ENCODE results near the gene CHRDL2. TPM values are rescaled to one million over a fixed set of nuclear protein-coding genes. Genes with fewer than 3 reads are reported as not detected.
A peak's percentile ranks its signal among the peaks of the same experiment; 100 is the strongest.

Gene CHRDL2
- total RNA-seq = 1.2 TPM
- long read RNA-seq, partial matches to known transcripts = 0 of 2 reads
- long read RNA-seq, other reads (novel, unspliced or antisense) = 2 of 2 reads

DNA sequence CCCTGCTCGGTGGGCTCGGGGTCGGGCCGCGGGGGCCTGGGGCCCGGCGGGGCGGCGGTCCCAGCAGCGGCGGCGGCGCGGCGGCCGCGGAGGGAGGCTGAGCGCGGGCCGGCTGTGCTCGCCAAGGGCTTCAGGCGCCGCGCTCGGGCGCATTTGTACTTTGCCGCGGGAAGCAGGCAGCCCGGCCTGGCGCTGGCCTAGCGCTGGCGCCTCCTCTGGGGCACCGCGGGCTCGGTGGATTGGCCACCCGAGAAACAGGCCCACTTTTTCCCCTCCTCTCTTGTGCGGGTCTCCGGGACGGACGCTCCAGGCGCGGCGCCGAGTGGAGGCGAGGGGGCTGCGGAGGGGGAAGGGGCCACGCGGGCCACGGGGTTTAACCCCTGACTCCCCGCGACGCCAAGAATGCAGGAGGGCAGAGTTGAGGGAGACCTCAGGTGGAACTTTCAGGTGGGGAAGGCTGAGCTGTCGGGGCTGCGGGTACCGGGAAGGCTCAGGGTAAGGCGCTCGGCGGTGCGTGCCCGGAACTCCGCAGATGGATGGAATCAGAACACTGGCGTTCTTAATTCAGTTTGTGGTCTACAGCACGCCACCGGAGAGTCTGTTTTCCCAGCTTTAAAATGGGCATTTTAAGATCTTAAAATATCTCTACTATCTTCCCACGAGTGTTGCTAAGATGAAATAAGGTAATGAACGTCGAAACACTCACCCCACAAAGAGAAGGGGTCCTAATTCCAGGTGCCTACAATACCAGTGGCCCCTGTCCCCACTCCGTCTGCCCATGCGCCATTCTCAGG lies at the start of gene CHRDL2:
CHRDL2 (minus strand) TSS at position 126 of the 794 bp plus-strand sequence. CDS start 538 bp downstream, outside the sequence.
- DNase-seq = no peak
- peak; percentile 17 to 51 for ATAC-seq

DNA sequence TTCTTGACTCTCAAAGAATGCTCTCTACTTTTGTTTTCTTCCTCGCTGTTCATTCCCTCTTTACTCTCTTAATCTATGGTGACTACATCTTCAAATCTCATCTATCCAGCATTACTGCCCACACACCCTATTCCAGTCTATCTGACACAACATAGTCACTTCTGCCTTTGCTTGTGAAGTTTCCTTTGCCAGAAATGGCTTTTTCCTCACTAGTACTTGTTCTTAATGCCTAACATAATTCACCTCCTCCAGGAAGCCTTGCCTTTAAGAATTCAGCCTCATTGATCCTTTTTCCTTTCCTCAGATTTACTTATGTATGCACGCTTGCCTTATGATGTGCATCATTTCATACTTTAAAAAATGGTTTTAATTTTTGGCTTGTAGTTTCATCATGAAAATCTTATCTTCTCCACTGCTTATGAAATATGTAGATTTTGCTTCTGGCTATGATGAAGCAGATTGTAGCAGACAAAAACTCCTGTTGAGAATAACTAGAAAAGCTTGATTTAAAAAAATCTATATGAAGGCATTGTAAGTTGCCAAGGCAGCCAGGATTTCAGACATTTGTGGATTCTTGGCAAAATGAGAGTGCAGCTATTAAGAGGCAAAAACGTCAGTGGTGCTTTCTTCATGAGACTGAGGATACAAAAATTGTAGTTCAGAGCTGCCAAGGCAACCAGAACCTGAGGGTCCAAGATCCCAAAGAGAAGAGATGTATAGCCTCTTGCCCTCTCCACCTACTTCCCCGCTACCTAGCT lies 49.2 kb upstream of the CHRDL2 start:
- no peaks in the 10 kb centered on the region for H3K36me3 ChIP-seq
- peaks cover 42% of the 10 kb centered on the region for H3K4me1 ChIP-seq
- intact Hi-C loops (cut with DNase I) = no loop called here
- H3K27ac ChIP-seq = no peak overlapping the region
- no peaks in the 10 kb centered on the region for H3K27me3 ChIP-seq (ENCODE audit: low read depth)
- ATAC-seq (no peak), DNase-seq (no peak)
- no peak overlapping the region for H3K4me3 ChIP-seq
- H3K9me3 ChIP-seq = no peaks in the 10 kb centered on the region
- TF ChIP-seq, protein P1, sequence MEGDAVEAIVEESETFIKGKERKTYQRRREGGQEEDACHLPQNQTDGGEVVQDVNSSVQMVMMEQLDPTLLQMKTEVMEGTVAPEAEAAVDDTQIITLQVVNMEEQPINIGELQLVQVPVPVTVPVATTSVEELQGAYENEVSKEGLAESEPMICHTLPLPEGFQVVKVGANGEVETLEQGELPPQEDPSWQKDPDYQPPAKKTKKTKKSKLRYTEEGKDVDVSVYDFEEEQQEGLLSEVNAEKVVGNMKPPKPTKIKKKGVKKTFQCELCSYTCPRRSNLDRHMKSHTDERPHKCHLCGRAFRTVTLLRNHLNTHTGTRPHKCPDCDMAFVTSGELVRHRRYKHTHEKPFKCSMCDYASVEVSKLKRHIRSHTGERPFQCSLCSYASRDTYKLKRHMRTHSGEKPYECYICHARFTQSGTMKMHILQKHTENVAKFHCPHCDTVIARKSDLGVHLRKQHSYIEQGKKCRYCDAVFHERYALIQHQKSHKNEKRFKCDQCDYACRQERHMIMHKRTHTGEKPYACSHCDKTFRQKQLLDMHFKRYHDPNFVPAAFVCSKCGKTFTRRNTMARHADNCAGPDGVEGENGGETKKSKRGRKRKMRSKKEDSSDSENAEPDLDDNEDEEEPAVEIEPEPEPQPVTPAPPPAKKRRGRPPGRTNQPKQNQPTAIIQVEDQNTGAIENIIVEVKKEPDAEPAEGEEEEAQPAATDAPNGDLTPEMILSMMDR (IDR thresholded peaks at IDR 0.05) = no peak

More for the DNA sequence above, at the start of gene CHRDL2:
- TF ChIP-seq, protein P1 (IDR thresholded peaks at IDR 0.05) = no peak
- intact Hi-C loops (cut with DNase I) = no loop called here
- Histone ChIP-seq H3K4me1 (peaks cover 4% of the 10 kb centered on the region), H3K9me3 (no peaks in the 10 kb centered on the region), H3K4me3 (peak within 1 kb of the TSS; percentile 34), H3K27me3 (ENCODE audit: low read depth) (peaks cover 29% of the 10 kb centered on the region), H3K36me3 (no peaks in the 10 kb centered on the region), H3K27ac (no peak within 1 kb of the TSS)

- Histone ChIP-seq H3K27ac (no peak overlapping the region), H3K36me3 (no peaks in the 10 kb centered on the region), H3K4me1 (peaks cover 30% of the 10 kb centered on the region), H3K27me3 (ENCODE audit: low read depth) (no peaks in the 10 kb centered on the region), H3K9me3 (no peaks in the 10 kb centered on the region), H3K4me3 (no peak overlapping the region)
- TF ChIP-seq, protein P1 (IDR thresholded peaks at IDR 0.05) = no peak
- intact Hi-C loops (cut with DNase I) = no loop called here
- DNase-seq (no peak), ATAC-seq (no peak)
Observed at GRCh38 chr11:74778581-74778980, 47.4 kb upstream of the CHRDL2 start.

GRCh38 chr11:74777877-74778276 lies 46.7 kb upstream of the CHRDL2 start:
- H3K4me1 ChIP-seq = peaks cover 23% of the 10 kb centered on the region
- ATAC-seq (no peak), DNase-seq (no peak)
- H3K27me3 ChIP-seq (ENCODE audit: low read depth) = no peaks in the 10 kb centered on the region
- TF ChIP-seq, protein P1 (IDR thresholded peaks at IDR 0.05) = no peak
- H3K4me3 ChIP-seq = no peak overlapping the region
- intact Hi-C loops (cut with DNase I) = no loop called here
- no peak overlapping the region for H3K27ac ChIP-seq
- no peaks in the 10 kb centered on the region for H3K36me3 ChIP-seq
- no peaks in the 10 kb centered on the region for H3K9me3 ChIP-seq

GRCh38 chr11:74777038-74777437 lies 45.8 kb upstream of the CHRDL2 start:
- no peaks in the 10 kb centered on the region for H3K27me3 ChIP-seq (ENCODE audit: low read depth)
- peaks cover 14% of the 10 kb centered on the region for H3K4me1 ChIP-seq
- intact Hi-C loops (cut with DNase I) = no loop called here
- TF ChIP-seq, protein P1 (IDR thresholded peaks at IDR 0.05) = no peak
- H3K4me3 ChIP-seq = no peak overlapping the region
- no peak overlapping the region for H3K27ac ChIP-seq
- H3K9me3 ChIP-seq = no peaks in the 10 kb centered on the region
- ATAC-seq (no peak), DNase-seq (no peak)
- H3K36me3 ChIP-seq = no peaks in the 10 kb centered on the region
